GM12873 (cell line): Measurements from ENCODE around the gene MANSC4.

Source experiments
- CTCF ChIP-seq: IDR thresholded peaks from 2 replicates; pipeline ENCODE4 v1.5.1; 2012; ENCODE audit warnings: low read depth, mild to moderate bottlenecking, moderate library complexity, low read length, control low read depth; ENCODE audit not compliant: insufficient read depth; ENCODE audit errors: missing control alignments

The MANSC4 gene

DNA sequence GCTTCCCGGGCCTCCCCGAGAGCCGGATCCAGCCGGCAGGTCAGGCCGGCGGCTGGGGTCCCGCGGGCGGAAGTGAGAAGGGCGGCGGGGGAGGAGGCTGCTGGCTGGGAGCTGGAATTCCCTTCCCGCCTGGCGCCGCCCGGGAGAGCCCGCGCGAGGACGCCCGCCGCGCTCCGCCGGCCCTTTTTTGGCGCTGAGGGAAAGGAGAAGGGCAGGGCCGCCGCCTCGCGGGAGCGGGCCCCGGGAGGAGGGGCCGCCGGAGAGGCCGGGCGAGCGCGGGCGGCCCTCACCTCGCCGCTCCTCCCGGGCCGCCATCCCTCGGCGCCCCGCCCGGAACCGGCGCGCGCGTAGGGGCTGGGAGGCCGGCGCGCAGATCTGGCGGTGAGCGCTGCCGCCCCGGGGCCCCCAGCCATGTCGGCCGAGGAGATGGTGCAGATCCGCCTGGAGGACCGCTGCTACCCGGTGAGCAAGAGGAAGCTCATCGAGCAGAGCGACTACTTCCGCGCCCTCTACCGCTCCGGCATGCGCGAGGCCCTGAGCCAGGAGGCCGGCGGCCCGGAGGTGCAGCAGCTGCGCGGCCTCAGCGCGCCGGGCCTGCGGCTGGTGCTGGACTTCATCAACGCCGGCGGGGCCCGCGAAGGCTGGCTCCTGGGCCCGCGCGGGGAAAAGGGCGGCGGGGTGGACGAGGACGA lies at the start of gene MANSC4, which contains the start of gene KLHL42:
MANSC4 (minus strand) TSS at position 317 of the 692 bp plus-strand sequence. CDS start 8,960 bp downstream, outside the sequence.
KLHL42 (plus strand) TSS at position 314 of the 692 bp plus-strand sequence; CDS start at position 412, 98 bp downstream.
- no peak for TF ChIP-seq CTCF

DNA sequence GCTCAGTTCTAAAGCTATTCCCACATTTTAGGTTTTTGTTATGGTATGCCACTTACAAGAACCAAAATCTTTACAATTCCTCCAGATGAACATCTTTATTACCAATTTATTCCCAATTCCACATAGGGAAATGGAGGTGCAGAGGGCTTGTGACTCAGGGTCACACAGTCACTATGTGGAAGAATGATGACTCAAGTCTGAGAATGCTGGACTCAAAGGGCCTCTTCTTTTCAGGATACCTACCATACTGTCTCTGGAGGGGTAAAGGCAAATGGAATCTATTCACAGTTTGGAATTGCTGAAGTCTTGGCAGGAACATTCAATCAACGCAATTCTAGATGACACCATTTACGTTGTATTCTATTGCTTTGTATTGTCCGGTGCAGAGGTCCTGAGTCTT lies 48.2 kb upstream of the MANSC4 start:
- no peak for TF ChIP-seq CTCF

- no peak for TF ChIP-seq CTCF
These were observed 46.0 kb upstream of the MANSC4 start for GRCh38 chr12:27826076-27826475.

DNA sequence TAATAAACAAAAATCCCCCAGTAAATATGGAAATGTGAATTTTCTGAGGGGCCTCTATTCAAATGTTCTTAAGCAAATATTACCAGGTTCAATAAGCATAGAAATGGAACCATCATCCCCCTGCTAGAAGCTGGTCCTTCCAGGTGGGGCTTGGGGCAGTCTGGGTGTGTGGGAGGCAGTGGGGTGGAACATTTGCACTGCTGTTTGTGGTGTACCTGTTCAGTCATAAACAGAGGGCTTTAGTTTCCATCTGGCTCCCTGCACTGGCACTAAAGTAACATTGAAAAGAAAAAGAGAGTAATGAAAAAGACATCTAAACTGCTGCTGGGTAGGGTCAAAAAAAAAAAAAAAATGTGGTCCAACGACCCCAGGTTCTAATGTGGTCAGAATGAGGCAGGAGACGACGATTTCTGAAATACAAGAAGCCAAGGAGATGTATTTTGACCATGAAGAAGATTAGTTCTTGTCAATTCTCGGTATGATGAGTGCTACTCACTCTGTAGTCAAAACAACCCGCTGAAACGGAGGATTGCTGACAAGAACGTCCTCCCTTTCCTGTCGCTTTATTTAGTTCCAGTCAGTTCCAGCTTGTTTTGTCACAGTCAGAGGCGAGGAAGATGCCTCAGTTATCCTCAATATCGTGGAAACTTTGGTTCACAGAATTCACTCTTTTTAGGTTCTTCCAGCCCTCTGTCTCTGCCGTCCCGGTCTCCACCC lies 44.2 kb upstream of the MANSC4 start:
- TF ChIP-seq CTCF, result no peak

DNA sequence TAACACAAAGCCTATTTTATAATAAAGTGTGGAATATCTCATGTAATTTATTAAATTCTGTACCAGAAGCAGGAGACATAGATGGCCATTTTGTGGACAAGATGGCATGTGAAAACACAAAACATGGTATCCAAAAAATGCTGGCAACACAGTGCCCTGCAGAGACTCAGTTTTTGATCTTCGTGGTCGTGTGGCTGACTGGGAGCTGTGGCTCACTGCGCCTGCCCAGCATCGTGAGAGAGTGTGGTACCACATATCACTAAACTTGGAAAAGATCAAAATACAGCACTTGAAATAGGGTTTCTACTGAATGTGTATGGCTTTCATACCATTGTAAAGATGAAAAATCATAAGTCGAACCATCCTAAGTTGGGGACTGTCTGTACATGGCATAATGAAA lies 43.0 kb upstream of the MANSC4 start:
- no peak for TF ChIP-seq CTCF

DNA sequence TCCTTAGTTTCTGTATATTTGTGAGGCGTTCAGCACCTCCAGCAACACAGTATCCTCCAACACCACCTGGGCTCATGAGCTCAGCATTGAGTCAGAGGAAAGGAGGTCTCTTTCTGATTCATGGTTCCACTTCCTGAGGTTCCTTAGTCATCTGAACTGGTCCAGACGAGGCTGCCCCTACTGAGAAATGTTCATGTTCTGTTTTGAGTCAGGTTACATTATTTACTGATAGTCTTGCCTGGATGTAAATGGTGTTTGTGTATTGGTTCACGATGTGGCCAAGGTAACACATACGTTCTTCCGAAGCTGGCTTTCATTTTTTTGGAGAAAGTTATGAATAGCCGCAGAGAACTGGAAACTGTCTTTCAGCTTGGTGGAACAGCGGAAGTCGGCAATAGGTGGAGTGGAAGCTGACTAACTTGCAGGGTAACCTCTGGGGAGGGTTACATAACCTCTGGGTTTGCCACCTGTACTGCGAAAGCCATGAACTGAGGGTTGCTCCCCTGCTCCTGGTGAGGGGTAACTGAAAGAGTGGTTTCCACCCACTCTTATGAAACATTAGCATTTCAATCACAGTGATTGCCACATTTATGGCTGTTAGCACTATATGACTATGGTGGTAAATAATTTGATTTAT lies 42.2 kb upstream of the MANSC4 start:
- TF ChIP-seq CTCF, result no peak
